Central memory CD4-positive, alpha-beta T cell (primary cell): ENCODE measurements around the gene KIF26B.

ENCODE experiments used
- DNase-seq: peaks from one replicate; pipeline ENCODE4 v3.0.0; 2022

KIF26B gene

GRCh38 chr1:245537992-245538391 lies 383.2 kb downstream of the KIF26B start:
- DNase-seq: no peak

GRCh38 chr1:245538671-245539070 lies 383.9 kb downstream of the KIF26B start:
- DNase-seq: no peak

- DNase-seq: no peak
These were observed 386.6 kb downstream of the KIF26B start for GRCh38 chr1:245541369-245541768.

- DNase-seq: no peak
These were observed 387.6 kb downstream of the KIF26B start for GRCh38 chr1:245542365-245542764.

- DNase-seq: no peak
These were observed 389.5 kb downstream of the KIF26B start for GRCh38 chr1:245544236-245544635.

- no peak for DNase-seq
These were observed 392.1 kb downstream of the KIF26B start for GRCh38 chr1:245546875-245547274.

- DNase-seq: no peak
These were observed 395.4 kb downstream of the KIF26B start for GRCh38 chr1:245549996-245550719.

- no peak for DNase-seq
These were observed 395.9 kb downstream of the KIF26B start for GRCh38 chr1:245550720-245551043.

- no peak for DNase-seq
These were observed 396.8 kb downstream of the KIF26B start for GRCh38 chr1:245551536-245551935.

- no peak for DNase-seq
These were observed 397.5 kb downstream of the KIF26B start for GRCh38 chr1:245552331-245552730.

GRCh38 chr1:245556057-245556456 lies 401.3 kb downstream of the KIF26B start:
- DNase-seq: no peak

- no peak for DNase-seq
These were observed 403.3 kb downstream of the KIF26B start for GRCh38 chr1:245558069-245558468.

- DNase-seq: no peak
These were observed 405.6 kb downstream of the KIF26B start for GRCh38 chr1:245560316-245560859.

GRCh38 chr1:245561665-245562234 lies 407.0 kb downstream of the KIF26B start:
- DNase-seq: no peak

- DNase-seq: no peak
These were observed 411.3 kb downstream of the KIF26B start for GRCh38 chr1:245566134-245566533.

GRCh38 chr1:245566952-245567351 lies 412.2 kb downstream of the KIF26B start:
- DNase-seq: no peak

GRCh38 chr1:245571815-245572294 lies 417.1 kb downstream of the KIF26B start:
- DNase-seq: no peak

- DNase-seq: no peak
These were observed 417.9 kb downstream of the KIF26B start for GRCh38 chr1:245572709-245573108.

- no peak for DNase-seq
These were observed 420.9 kb downstream of the KIF26B start for GRCh38 chr1:245575710-245576109.

GRCh38 chr1:245576323-245576722 lies 421.5 kb downstream of the KIF26B start:
- no peak for DNase-seq

GRCh38 chr1:245577191-245578157 lies 422.7 kb downstream of the KIF26B start:
- no peak for DNase-seq

- DNase-seq: no peak
These were observed 423.5 kb downstream of the KIF26B start for GRCh38 chr1:245578308-245578707.

GRCh38 chr1:245578771-245579170 lies 424.0 kb downstream of the KIF26B start:
- DNase-seq: no peak
